IPS-18c (cell line): ENCODE results near the gene SLC66A1.

Experiments used
- H3K4me3 ChIP-seq: 2 replicates; pipeline ENCODE4 v1.7.0; 2013; ENCODE audit warnings: low read depth, mild to moderate bottlenecking, low read length, moderate library complexity; ENCODE audit not compliant: insufficient read depth
- H3K9me3 ChIP-seq: one replicate; pipeline ENCODE4 v1.6.1; 2013; ENCODE audit warnings: mild to moderate bottlenecking, low read length, moderate library complexity; ENCODE audit not compliant: control insufficient read depth, insufficient read depth

The SLC66A1 gene

GRCh38 chr1:19315378-19316198 lies 3.5 kb downstream of the SLC66A1 start:
- Histone ChIP-seq H3K4me3 (no peak overlapping the region), H3K9me3 (no peaks in the 10 kb centered on the region)

GRCh38 chr1:19317126-19317910 lies 5.2 kb downstream of the SLC66A1 start:
- no peak overlapping the region for H3K4me3 ChIP-seq
- H3K9me3 ChIP-seq = no peaks in the 10 kb centered on the region

DNA sequence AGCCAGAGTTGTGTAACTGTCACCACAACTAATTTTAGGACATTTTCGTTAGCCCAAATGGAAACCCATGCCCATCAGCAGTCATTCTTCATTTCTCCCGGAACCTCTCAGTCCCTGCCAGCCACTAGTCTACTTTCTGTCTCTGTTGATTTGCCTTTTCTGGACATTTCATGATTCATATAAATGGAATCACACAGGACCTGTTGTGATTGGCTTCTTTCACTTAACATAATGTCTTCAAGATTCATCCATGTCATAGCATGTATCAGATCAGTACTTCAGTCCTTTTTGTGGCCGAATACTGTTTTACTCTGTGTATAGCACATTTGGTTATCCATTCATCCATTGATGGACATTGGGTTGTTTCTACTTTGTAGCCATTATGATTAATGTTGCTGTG lies 7.1 kb downstream of the SLC66A1 start:
- no peak overlapping the region for H3K4me3 ChIP-seq
- H3K9me3 ChIP-seq = no peaks in the 10 kb centered on the region

GRCh38 chr1:19321071-19321470 lies 8.9 kb downstream of the SLC66A1 start:
- no peak overlapping the region for H3K4me3 ChIP-seq

GRCh38 chr1:19322481-19322880 lies 10.4 kb downstream of the SLC66A1 start:
- Histone ChIP-seq H3K9me3 (no peaks in the 10 kb centered on the region), H3K4me3 (no peak overlapping the region)

More at GRCh38 chr1:19321071-19321470, 8.9 kb downstream of the SLC66A1 start:
- no peaks in the 10 kb centered on the region for H3K9me3 ChIP-seq

GRCh38 chr1:19323987-19324664 lies 12.0 kb downstream of the SLC66A1 start:
- H3K4me3 ChIP-seq = no peak overlapping the region
- no peaks in the 10 kb centered on the region for H3K9me3 ChIP-seq

DNA sequence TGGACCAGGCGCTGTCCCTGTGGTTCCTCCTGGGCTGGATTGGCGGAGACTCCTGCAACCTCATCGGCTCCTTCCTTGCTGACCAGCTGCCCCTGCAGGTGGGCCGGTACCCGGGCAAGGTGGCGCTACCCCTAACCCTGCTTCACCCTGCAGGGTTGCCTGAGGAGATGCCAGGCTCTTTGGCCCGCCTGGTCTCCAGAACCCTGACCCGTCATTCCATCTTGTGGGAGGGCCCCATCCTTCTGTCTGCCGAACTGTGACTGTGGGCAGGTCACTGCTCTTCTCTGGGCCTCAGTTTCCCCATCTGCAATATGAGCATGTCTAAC lies 12.5 kb downstream of the SLC66A1 start:
- Histone ChIP-seq H3K9me3 (no peaks in the 10 kb centered on the region), H3K4me3 (no peak overlapping the region)

DNA sequence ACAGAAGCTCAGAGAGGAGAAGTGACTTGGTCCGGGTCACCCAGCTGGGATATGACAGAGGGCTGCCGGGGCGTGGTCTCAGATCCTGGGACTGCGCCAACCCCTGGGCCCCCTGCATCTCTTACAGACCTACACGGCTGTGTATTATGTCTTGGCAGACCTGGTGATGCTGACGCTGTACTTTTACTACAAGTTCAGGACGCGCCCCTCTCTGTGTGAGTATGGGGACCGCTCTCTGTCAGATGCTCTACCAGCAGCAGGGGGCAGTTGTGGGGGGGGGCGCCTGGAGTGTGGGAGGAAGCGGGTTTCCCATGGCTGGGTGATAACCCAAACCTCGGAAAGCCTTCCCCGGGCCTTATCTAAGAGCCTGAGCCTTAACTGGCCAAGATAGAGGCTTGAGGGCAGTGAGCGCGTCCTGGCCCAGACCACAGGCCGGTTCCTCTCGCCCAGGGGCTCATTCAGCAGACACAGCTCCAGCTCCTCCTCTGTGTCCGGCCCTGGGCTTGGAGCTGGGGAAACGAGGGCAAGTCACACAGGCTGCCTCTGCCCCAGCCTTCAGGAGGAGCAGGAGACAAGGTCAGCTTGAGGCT lies 13.3 kb downstream of the SLC66A1 start:
- Histone ChIP-seq H3K9me3 (no peaks in the 10 kb centered on the region), H3K4me3 (no peak overlapping the region)

DNA sequence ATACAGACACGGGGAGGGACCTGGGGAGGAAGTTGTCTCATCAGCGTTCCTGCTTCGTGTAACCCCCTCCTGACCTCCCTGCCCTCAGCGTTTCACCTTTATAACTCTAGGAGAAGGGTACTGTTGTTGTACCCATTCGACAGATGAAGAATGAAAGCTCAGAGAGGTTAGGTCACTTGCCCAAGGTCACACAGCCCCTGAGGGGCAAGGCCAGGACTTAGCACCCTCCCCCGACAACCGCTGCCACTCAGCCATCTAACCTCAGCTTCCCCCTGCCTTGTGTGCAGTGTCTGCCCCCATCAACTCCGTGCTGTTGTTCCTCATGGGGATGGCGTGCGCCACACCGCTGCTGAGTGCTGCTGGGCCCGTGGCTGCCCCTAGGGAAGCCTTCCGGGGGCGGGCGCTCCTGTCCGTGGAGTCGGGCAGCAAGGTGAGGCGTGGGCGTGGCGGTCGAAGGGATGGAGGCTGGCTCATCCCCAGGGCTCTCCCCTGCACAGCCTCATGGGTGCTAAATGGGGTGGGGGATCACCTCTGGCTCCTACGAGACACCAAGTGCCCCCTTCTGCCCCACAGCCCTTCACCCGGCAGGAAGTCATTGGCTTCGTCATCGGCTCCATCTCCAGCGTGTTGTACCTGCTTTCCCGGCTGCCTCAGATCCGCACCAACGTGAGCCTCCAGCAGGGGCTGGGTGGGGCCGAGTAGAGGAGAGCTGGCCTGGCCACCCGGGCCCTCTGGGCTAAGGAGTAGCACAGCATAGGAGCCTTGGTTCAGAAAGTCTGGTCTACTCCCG lies 14.0 kb downstream of the SLC66A1 start:
- Histone ChIP-seq H3K9me3 (no peaks in the 10 kb centered on the region), H3K4me3 (no peak overlapping the region)

- H3K9me3 ChIP-seq = no peaks in the 10 kb centered on the region
- no peak overlapping the region for H3K4me3 ChIP-seq
Observed at GRCh38 chr1:19326748-19327065, 14.6 kb downstream of the SLC66A1 start.

- no peak overlapping the region for H3K4me3 ChIP-seq
- H3K9me3 ChIP-seq = no peaks in the 10 kb centered on the region
Observed at GRCh38 chr1:19327301-19327700, 15.2 kb downstream of the SLC66A1 start.

GRCh38 chr1:19327736-19328135 lies 15.6 kb downstream of the SLC66A1 start:
- no peak overlapping the region for H3K4me3 ChIP-seq
- H3K9me3 ChIP-seq = no peaks in the 10 kb centered on the region

DNA sequence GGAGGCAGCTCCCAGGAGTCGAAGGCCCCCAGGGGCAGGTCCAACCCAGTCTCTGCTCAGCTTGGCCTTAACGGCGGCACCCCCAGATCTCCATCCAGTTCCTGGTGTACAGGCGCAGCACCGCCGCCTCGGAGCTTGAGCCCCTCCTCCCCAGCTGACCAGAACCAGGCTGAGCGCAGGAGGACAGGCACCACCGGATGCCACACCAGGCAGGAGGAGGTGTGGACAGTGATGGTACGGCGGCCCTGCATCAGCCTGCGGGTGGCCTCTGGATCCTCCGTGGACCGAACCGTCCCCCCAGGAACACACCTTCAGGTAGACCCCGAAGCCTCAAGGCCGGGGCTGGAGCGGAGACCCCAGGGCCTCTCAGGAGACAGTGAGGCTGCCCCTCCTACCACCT lies 16.4 kb downstream of the SLC66A1 start:
- no peaks in the 10 kb centered on the region for H3K9me3 ChIP-seq

DNA sequence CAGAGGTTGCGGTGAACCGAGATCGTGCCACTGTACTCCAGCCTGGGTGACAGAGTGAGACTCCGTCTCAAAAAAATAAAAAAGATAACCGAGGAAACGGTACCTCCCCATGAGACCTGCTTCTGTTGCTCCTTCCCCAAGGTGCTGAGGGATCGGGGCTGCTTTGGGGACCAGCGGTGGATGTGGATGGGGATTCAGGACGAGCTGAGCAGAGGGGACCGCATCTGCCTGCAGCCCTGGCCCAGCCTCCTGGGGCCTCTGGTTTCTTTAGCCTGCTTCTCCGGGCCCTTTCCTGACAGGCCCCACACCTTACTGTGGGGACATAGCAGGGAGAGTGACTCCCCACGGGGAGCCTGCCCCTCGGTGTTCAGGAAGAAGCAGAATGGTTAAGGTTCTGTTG lies 17.1 kb downstream of the SLC66A1 start:
- H3K9me3 ChIP-seq = no peaks in the 10 kb centered on the region
- H3K4me3 ChIP-seq = no peak overlapping the region

More for the DNA sequence above, 16.4 kb downstream of the SLC66A1 start:
- H3K4me3 ChIP-seq = no peak overlapping the region

- H3K9me3 ChIP-seq = no peaks in the 10 kb centered on the region
- no peak overlapping the region for H3K4me3 ChIP-seq
Observed at GRCh38 chr1:19329611-19330010, 17.5 kb downstream of the SLC66A1 start.

DNA sequence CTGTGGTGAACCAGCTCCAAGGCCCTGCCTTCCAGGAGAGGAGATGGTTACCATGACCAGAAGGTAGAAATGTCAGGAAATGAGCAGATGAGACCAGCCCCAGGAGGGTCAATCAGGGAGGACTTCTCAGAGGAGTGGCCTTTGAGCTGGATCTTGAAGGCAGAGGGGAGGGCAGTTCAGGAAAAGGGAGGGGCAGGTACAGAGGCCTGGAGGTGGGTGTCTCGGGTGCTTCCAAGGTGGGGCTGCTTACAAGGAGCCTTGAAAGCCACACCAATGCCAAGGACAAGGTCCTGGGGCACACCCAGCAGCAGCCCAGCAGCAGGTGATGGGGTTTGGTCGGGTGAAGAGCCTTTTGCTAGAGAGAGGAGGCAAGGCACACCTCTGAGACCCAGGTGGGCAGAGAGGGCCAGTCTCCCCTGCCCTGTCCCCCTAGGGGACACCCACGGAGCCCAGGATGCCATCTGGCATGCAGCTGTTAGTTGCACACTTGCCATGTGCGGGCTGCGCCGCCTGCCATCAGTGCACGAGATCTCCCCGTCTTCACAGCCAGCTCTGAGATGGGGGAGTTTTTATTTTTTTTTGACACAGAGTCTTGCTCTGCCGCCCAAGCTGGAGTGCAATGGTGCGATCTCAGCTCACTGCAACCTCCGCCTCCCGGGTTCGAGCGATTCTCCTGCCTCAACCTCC lies 18.5 kb downstream of the SLC66A1 start:
- H3K4me3 ChIP-seq = no peak overlapping the region
- no peaks in the 10 kb centered on the region for H3K9me3 ChIP-seq
